Smooth muscle cell of the brain vasculature (primary cell): ENCODE results near the gene LDAF1.
"Not testable (repeated sequence)": the region's sequence is repeated elsewhere in the genome, so short reads cannot be mapped to it uniquely, and the experiment has no call there.

Experiments
- DNase-seq: peaks from one replicate; pipeline ENCODE4 v3.0.0-alpha.2; 2012; ENCODE audit warnings: low read depth, low spot score

LDAF1 gene

GRCh38 chr16:21162661-21163151, 4.2 kb downstream of the LDAF1 start:
- no peak for DNase-seq

- no peak for DNase-seq
These were observed 5.1 kb downstream of the LDAF1 start for GRCh38 chr16:21163576-21163975.

GRCh38 chr16:21164521-21165168, 6.2 kb downstream of the LDAF1 start:
- DNase-seq, result no peak

- DNase-seq, result no peak
These were observed 8.1 kb downstream of the LDAF1 start for GRCh38 chr16:21166561-21166961.

- no peak for DNase-seq
These were observed 8.9 kb downstream of the LDAF1 start for GRCh38 chr16:21167360-21167759.

- no peak for DNase-seq
These were observed 9.6 kb downstream of the LDAF1 start for GRCh38 chr16:21167929-21168602.

- DNase-seq, result no peak
These were observed 10.9 kb downstream of the LDAF1 start for GRCh38 chr16:21169249-21169981.

GRCh38 chr16:21170116-21170515, 11.6 kb downstream of the LDAF1 start:
- DNase-seq, result not testable (repeated sequence)

GRCh38 chr16:21172650-21173049, 14.2 kb downstream of the LDAF1 start:
- DNase-seq, result no peak

GRCh38 chr16:21175397-21175796, 16.9 kb downstream of the LDAF1 start:
- DNase-seq, result no peak

- DNase-seq, result no peak
These were observed 20.9 kb downstream of the LDAF1 start for GRCh38 chr16:21179126-21179982.

- no peak for DNase-seq
These were observed 21.5 kb downstream of the LDAF1 start for GRCh38 chr16:21179983-21180365.

GRCh38 chr16:21183995-21184394, 25.5 kb downstream of the LDAF1 start:
- DNase-seq, result no peak

GRCh38 chr16:21184834-21185233, 26.4 kb downstream of the LDAF1 start:
- no peak for DNase-seq

- no peak for DNase-seq
These were observed 27.3 kb downstream of the LDAF1 start for GRCh38 chr16:21185659-21186325.

- DNase-seq, result no peak
These were observed 27.8 kb downstream of the LDAF1 start for GRCh38 chr16:21186326-21186691.

- no peak for DNase-seq
These were observed 30.8 kb downstream of the LDAF1 start for GRCh38 chr16:21189311-21189710.

GRCh38 chr16:21190013-21190412, 31.5 kb downstream of the LDAF1 start:
- DNase-seq, result no peak

- DNase-seq, result no peak
These were observed 32.1 kb downstream of the LDAF1 start for GRCh38 chr16:21190599-21190998.

- DNase-seq, result no peak
These were observed 34.5 kb downstream of the LDAF1 start for GRCh38 chr16:21192991-21193390.

- DNase-seq, result no peak
These were observed 36.4 kb downstream of the LDAF1 start for GRCh38 chr16:21194771-21195301.
